ENCODE data around the gene TBC1D5. TPM values are rescaled to one million over a fixed set of nuclear protein-coding genes. Genes with fewer than 3 reads are reported as not detected.

TBC1D5 gene
- total RNA-seq, 1 experiment from 2014 or later: 30.4 TPM

- ATAC-seq (no peak), DNase-seq (ENCODE audit: low read depth, low spot score) (no peak)
- Histone ChIP-seq H3K27ac (ENCODE audit: low read length) (no peak overlapping the region), H3K27me3 (ENCODE audit: control insufficient read depth, insufficient read depth, low read length) (no peaks in the 10 kb centered on the region), H3K9me3 (ENCODE audit: control insufficient read depth, insufficient read depth, low read depth, low read length) (no peaks in the 10 kb centered on the region), H3K4me3 (ENCODE audit: low read depth in 2 of 2, low read length in 2 of 2) (no peak overlapping the region), H3K36me3 (ENCODE audit: control insufficient read depth, insufficient read depth, low read length) (no peaks in the 10 kb centered on the region), H3K4me1 (ENCODE audit: control insufficient read depth, insufficient read depth, low read length) (no peaks in the 10 kb centered on the region)
- no TSS peak for BruUV-seq (replicated peaks)
- CTCF ChIA-PET: no interaction called here
- intact Hi-C loops (cut with micrococcal nuclease; ENCODE audit: unreplicated experiment): no loop called here
- TF ChIP-seq SIN3A (IDR thresholded peaks at IDR 0.05; ENCODE audit: borderline replicate concordance, insufficient read depth, low read depth, low read length): no peak
- POLR2A ChIA-PET: no interaction called here
- in situ Hi-C loops (cut with HindIII; ENCODE audit: low pct_unique_long_range_greater_than_20kb, low sequenced_read_pairs): no loop called here
Observed at GRCh38 chr3:17298038-17298437, 444.4 kb downstream of the TBC1D5 start.

- CTCF ChIA-PET: no interaction called here
- no peak for DNase-seq (ENCODE audit: low read depth, low spot score)
- H3K4me1 ChIP-seq (ENCODE audit: control insufficient read depth, insufficient read depth, low read length): no peaks in the 10 kb centered on the region
- no peaks in the 10 kb centered on the region for H3K27me3 ChIP-seq (ENCODE audit: control insufficient read depth, insufficient read depth, low read length)
- in situ Hi-C loops (cut with HindIII; ENCODE audit: low pct_unique_long_range_greater_than_20kb, low sequenced_read_pairs): no loop called here
- TF ChIP-seq POLR2AphosphoS5 (IDR thresholded peaks at IDR 0.05; ENCODE audit: low read depth, low read length): no peak
- no peak for TF ChIP-seq SIN3A (IDR thresholded peaks at IDR 0.05; ENCODE audit: borderline replicate concordance, insufficient read depth, low read depth, low read length)
- no peak for TF ChIP-seq TCF7L2 (IDR thresholded peaks at IDR 0.05; ENCODE audit: low read depth, low read length)
- no peak for TF ChIP-seq CTCF (IDR thresholded peaks at IDR 0.05)
- TF ChIP-seq REST (IDR thresholded peaks at IDR 0.05; ENCODE audit: insufficient read depth in 1 of 2, low read depth in 2 of 2, low read length in 1 of 2): no peak
- POLR2A ChIA-PET: no interaction called here
- no peaks in the 10 kb centered on the region for H3K9me3 ChIP-seq (ENCODE audit: control insufficient read depth, insufficient read depth, low read depth, low read length)
- no peak for ATAC-seq
- intact Hi-C loops (cut with micrococcal nuclease; ENCODE audit: unreplicated experiment): no loop called here
- no TSS peak for BruUV-seq (replicated peaks)
- H3K27ac ChIP-seq (ENCODE audit: low read length): no peak overlapping the region
- H3K36me3 ChIP-seq (ENCODE audit: control insufficient read depth, insufficient read depth, low read length): no peaks in the 10 kb centered on the region
- no peak overlapping the region for H3K4me3 ChIP-seq (ENCODE audit: low read depth in 2 of 2, low read length in 2 of 2)
Observed at GRCh38 chr3:17292556-17292955, 449.9 kb downstream of the TBC1D5 start.

- no peak for ATAC-seq
- no peaks in the 10 kb centered on the region for H3K4me1 ChIP-seq (ENCODE audit: control insufficient read depth, insufficient read depth, low read length)
- no peaks in the 10 kb centered on the region for H3K9me3 ChIP-seq (ENCODE audit: control insufficient read depth, insufficient read depth, low read depth, low read length)
- H3K27me3 ChIP-seq (ENCODE audit: control insufficient read depth, insufficient read depth, low read length): no peaks in the 10 kb centered on the region
- ChIA-PET CTCF (no interaction called here), POLR2A (no interaction called here)
- intact Hi-C loops (cut with micrococcal nuclease; ENCODE audit: unreplicated experiment): no loop called here
- no peak overlapping the region for H3K27ac ChIP-seq (ENCODE audit: low read length)
- H3K4me3 ChIP-seq (ENCODE audit: low read depth in 2 of 2, low read length in 2 of 2): no peak overlapping the region
- no peaks in the 10 kb centered on the region for H3K36me3 ChIP-seq (ENCODE audit: control insufficient read depth, insufficient read depth, low read length)
- no TSS peak for BruUV-seq (replicated peaks)
- TF ChIP-seq SIN3A (IDR thresholded peaks at IDR 0.05; ENCODE audit: borderline replicate concordance, insufficient read depth, low read depth, low read length) (no peak), POLR2AphosphoS5 (IDR thresholded peaks at IDR 0.05; ENCODE audit: low read depth, low read length) (no peak), TCF7L2 (IDR thresholded peaks at IDR 0.05; ENCODE audit: low read depth, low read length) (no peak), CTCF (IDR thresholded peaks at IDR 0.05) (no peak), REST (IDR thresholded peaks at IDR 0.05; ENCODE audit: insufficient read depth in 1 of 2, low read depth in 2 of 2, low read length in 1 of 2) (no peak)
- in situ Hi-C loops (cut with HindIII; ENCODE audit: low pct_unique_long_range_greater_than_20kb, low sequenced_read_pairs): no loop called here
- DNase-seq (ENCODE audit: low read depth, low spot score): no peak
Observed at GRCh38 chr3:17290894-17291293, 451.5 kb downstream of the TBC1D5 start.

Measured in Panc1 (cell line).